ENCODE data around the gene IFTAP.
A peak's percentile ranks its signal among the peaks of the same experiment; 100 is the strongest.
"Not testable (repeated sequence)": the region's sequence is repeated elsewhere in the genome, so short reads cannot be mapped to it uniquely, and the experiment has no call there.

The IFTAP gene

GRCh38 chr11:36657610-36658267 is 63.4 kb downstream of the IFTAP start:
- no peak for DNase-seq

DNA sequence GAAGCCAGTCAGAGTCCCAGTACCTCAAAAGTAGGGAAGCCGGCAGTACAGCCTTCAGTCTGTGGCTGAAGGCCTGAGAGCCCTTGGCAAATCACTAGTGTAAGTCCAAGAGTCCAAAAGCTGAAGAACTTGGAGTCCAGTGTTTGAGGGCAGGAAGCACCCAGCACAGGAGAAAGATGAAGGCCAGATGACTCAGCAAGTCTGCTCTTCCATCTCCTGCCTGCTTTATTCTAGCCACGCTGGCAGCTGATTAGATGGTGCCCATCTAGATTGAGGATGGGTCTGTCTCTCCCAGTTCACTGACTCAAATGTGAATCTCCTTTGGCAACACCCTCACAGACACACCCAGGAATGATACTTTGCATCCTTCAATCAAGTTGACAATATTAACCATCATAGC is 67.1 kb downstream of the IFTAP start:
- DNase-seq, result not testable (repeated sequence)

DNA sequence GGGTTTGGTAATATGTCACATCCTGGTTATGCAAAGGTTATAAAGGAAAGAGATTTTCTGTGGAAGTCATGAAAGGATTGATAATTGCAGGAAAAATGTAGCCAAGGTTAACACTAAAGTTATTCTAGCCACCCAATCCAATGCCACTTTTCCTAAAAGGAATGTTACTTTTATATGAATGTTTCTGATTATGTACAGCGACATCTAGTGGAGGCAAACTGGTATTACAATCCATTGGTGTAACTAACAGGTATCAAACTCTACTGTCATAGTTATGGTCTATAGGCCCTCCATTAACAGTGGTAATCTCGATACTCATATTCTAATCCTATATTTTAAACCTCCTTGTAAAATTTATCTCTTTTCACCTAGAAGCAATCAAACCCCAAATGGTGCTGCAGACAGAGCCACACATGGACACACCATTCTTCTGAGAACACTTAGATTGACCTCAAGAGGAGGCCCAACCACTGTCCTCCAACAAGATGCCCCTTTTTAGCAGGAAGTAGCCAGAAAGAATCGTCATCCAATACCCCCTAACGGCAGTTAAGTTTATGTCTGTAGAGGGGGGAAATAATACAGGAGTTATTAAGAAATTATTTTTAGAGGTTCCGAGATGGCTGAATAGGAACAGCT is 78.6 kb downstream of the IFTAP start:
- DNase-seq, result no peak

DNA sequence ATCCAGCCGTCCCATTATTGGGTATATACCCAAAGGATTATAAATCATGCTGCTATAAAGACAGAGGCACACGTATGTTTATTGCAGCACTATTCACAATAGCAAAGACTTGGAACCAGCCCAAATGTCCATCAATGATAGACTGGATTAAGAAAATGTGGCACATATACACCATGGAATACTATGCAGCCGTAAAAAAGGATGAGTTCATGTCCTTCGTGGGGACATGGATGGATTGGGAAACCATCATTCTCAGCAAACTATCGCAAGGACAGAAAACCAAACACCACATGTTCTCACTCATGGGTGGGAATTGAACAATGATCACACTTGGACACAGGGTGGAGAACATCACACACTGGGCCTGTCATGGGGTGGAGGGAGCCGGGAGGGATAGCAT is 85.2 kb downstream of the IFTAP start:
- DNase-seq, result not testable (repeated sequence)

DNA sequence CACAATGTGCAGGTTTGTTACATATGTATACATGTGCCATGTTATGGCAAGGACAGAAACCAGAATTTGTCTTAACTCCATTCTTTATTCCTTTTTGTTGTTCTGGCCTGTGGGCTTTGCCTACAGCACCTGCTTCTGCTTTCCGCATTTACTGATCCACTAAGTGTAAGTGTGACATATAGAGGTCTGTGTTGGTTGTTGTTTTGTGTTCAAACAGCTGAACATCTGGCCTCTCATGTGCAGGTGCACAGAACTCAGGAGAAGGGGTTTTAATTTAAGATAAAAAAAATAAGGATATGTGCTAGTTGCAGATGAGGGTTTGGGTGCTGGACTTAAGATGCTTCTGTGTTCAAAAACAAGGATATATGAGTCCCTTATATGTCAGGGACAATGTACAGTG is 89.5 kb downstream of the IFTAP start:
- no peak for DNase-seq

- DNase-seq, result peak; percentile 28
Measured at GRCh38 chr11:36684840-36685801, 90.8 kb downstream of the IFTAP start.

- DNase-seq, result no peak
Measured at GRCh38 chr11:36688132-36688531, 93.8 kb downstream of the IFTAP start.

GRCh38 chr11:36688571-36689291 is 94.4 kb downstream of the IFTAP start:
- DNase-seq, result no peak

GRCh38 chr11:36689442-36689841 is 95.1 kb downstream of the IFTAP start:
- no peak for DNase-seq

GRCh38 chr11:36692704-36693103 is 98.4 kb downstream of the IFTAP start:
- DNase-seq, result no peak

DNA sequence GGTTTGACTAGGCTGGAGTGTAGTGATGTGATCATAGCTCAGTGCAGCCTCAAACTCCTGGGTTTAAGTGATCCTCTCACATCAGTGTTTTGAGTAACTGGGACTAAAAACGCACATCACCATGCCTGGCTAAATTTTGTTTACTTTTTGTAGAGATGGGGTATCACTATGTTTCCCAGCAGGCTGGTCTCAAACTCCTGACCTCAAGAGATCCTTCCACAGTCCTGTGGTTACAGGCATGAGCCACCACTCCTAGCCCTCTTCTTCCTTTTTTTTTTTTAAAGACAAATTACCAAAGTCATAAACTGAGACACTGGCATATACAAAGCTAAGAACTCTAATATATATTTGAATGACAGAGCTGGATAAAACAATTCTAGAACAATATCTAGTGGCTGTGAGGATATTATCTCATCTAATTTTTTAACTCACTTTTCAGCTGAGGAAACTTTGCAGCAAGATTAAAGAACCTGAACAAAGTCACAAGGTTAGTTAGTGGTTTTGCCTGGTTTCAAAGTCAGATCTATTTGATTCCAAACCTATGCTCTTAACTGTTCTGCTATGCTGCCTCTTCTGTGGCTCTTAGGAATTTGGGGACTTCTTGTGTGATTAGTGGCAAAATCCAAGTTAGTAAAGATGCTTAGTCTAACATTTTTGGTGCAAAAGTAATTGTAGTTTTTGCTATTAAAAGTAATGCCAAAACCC is 99.0 kb downstream of the IFTAP start:
- DNase-seq, result no peak

GRCh38 chr11:36695111-36695510 is 100.8 kb downstream of the IFTAP start:
- no peak for DNase-seq

GRCh38 chr11:36695571-36695970 is 101.3 kb downstream of the IFTAP start:
- DNase-seq, result no peak

GRCh38 chr11:36696550-36696949 is 102.2 kb downstream of the IFTAP start:
- no peak for DNase-seq

DNA sequence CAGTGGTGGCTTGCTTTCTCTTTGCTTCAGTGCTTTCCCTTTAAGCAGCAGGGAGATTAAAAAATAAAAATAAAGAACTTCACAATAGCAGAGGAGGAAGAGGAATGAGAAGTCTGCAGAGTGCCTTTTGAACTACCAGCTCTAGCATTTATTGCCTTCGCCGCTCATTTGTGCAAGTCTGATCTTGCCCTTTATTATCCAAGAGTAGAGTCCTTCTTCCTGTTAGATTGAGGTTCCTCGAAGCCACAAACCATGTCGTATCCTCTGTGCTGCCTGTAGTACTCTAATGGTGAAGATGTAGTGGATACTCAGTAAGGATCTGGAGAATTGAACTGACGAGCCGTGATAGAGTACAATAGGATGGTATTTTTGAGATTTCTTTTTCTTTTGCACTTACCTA is 105.0 kb downstream of the IFTAP start:
- DNase-seq, result no peak

DNA sequence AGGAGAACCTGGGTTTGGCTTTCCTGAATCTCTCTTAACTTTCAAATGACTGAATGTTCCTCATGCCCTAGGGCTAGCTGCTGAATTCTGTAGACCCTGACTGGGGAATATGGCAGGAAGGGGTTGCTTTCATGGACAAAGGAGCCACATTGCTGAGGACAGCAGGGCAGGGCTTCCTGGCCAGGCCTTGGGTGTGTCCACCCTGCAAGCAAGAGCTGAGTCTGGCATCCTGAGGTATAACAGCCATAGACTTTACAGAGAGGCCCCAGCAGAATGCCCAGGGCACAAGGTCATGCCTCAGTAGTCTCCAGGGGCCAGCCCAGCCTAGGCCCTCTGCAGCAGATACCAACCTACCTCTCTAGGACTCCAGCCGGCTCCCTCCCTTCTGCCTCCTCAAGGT is 105.9 kb downstream of the IFTAP start:
- no peak for DNase-seq

GRCh38 chr11:36702330-36703054 is 108.2 kb downstream of the IFTAP start:
- DNase-seq, result peak; percentile 2

DNA sequence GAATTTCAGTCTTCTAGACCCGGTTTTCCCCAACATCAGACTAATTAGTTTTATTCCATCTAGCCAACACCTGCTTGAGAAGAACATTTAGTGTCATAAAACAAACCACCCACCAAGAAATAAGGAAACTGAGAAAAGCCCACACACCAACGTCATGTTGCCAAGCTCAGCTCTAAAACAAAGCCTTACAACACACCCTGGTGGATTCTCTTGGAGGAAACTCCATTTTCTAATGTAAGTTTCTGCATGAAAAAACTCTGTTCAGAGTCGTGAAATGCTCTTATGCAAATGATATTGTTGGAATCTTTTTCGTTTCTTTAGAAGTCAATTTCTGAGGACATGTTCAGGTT is 108.7 kb downstream of the IFTAP start:
- no peak for DNase-seq

Measured in stimulated activated CD4-positive, alpha-beta T cell treated with anti-CD3 and anti-CD28 coated beads, Interleukin-15, amount 100 ng/mL, for 24 hours (primary cell).